Epithelial cell of proximal tubule (primary cell): ENCODE data around the gene FBXO24. TPM values are rescaled to one million over a fixed set of nuclear protein-coding genes. Genes with fewer than 3 reads are reported as not detected.

ENCODE experiments used
- DNase-seq: peaks from one replicate; pipeline ENCODE4 v3.0.0-alpha.2; 2011; ENCODE audit warnings: low read depth
- H3K4me3 ChIP-seq: 2 replicates; pipeline ENCODE4 v1.5.1; 2011; ENCODE audit warnings: low read depth, mild to moderate bottlenecking, low read length
- CTCF ChIP-seq: conservative IDR thresholded peaks from 2 replicates; pipeline ENCODE4 v1.5.1; 2012; ENCODE audit warnings: low read depth, mild to moderate bottlenecking, low read length
- total RNA-seq: library from RNA; depleted of rRNA; stranded (reverse); fragments of >200 nt; gene quantifications from 2 replicates; pipeline ENCODE4 v1.2.3, GENCODE V29; 2015

The FBXO24 gene
- total RNA-seq, 1 donor from 2014 or later, result 1.0 TPM

GRCh38 chr7:100600730-100601038 is 14.6 kb downstream of the FBXO24 start:
- DNase-seq, result no peak
- no peak for TF ChIP-seq CTCF
- no peak overlapping the region for H3K4me3 ChIP-seq

GRCh38 chr7:100602889-100603725 is 17.0 kb downstream of the FBXO24 start:
- no peak for DNase-seq
- no peak for TF ChIP-seq CTCF
- H3K4me3 ChIP-seq, result no peak overlapping the region

- no peak for DNase-seq
- no peak for TF ChIP-seq CTCF
- H3K4me3 ChIP-seq, result peak overlapping the region; percentile 84
These were observed 17.5 kb downstream of the FBXO24 start for GRCh38 chr7:100603726-100604027.

DNA sequence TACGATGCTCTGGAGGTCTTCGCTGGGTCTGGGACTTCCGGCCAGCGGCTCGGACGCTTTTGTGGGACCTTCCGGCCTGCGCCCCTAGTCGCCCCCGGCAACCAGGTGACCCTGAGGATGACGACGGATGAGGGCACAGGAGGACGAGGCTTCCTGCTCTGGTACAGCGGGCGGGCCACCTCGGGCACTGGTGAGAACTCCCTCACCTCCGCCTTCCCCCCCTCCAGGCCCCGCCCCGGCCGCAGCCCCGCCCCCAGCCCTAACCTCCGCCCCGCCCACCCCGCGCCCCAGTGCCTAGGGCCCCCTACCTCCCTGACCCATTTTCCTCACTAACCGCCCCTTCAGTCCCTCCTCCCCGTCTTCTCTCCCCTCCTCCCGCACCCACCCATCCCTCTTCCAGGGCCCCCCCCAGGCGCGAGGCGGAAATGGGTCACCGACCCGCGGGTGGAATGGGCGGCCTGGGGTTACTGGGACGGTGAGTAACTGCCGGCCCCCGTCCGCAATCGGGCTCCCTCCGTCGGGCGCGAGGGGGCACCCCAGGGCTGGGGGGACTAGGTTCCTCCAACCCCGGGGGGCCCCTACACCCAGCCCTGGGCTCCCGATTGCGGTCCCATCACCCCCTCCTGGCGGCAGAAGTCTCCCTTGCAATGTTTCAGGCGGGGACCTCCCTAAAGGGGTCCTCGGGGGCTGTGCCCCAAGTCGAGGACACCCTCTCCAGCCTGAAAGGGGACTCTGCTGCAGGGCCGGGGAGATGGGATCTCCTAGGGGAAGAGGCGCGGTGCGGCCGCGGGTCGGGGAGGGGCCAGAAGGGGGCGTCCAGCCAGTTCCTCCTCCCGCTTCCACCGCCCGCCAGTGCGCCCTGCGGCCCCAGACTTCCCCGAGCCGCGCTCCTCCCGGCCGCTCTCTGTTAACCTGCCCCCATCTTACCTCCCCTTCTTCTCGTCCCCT is 18.2 kb downstream of the FBXO24 start:
- TF ChIP-seq CTCF, result peak; percentile 45
- DNase-seq, result no peak
- peak overlapping the region; percentile 84 for H3K4me3 ChIP-seq

- no peak for DNase-seq
- peak overlapping the region; percentile 84 for H3K4me3 ChIP-seq
- TF ChIP-seq CTCF, result no peak
These were observed 19.1 kb downstream of the FBXO24 start for GRCh38 chr7:100604976-100605911.

GRCh38 chr7:100606313-100606712 is 20.2 kb downstream of the FBXO24 start:
- no peak overlapping the region for H3K4me3 ChIP-seq
- no peak for TF ChIP-seq CTCF
- DNase-seq, result no peak
